DOHH2 (cell line): ENCODE results near the gene DGKB.

Experiments
- CTCF ChIP-seq: fragments of 200-600 bp; sonication (generic); IDR thresholded peaks from one replicate; pipeline ENCODE4 v1.5.1; 2014; ENCODE audit warnings: antibody characterized with exemption, mild to moderate bottlenecking, low read depth, low read length; ENCODE audit not compliant: poor library complexity, severe bottlenecking
- EZH2phosphoT487 ChIP-seq: fragments of 200-600 bp; sonication (generic); IDR thresholded peaks from 2 replicates; pipeline ENCODE4 v1.6.1; 2017; ENCODE audit warnings: borderline replicate concordance, mild to moderate bottlenecking, antibody characterized with exemption, low read length, moderate library complexity, mixed read lengths

GRCh38 chr7:14206121-14206520 lies 696.4 kb downstream of the DGKB start:
- no peak for TF ChIP-seq CTCF
- no peak for TF ChIP-seq EZH2phosphoT487
